Hepatocyte (in vitro differentiated cells): ENCODE data around the gene ATF3. TPM values are rescaled to one million over a fixed set of nuclear protein-coding genes. Genes with fewer than 3 reads are reported as not detected.

Source experiments
- DNase-seq: peaks from one replicate; pipeline ENCODE4 v3.0.0-alpha.2; 2016; ENCODE audit warnings: low spot score
- H2AFZ ChIP-seq: fragments of 200-600 bp; sonication (generic); 2 replicates; pipeline ENCODE4 v1.6.0; 2016; ENCODE audit warnings: antibody characterized with exemption, mild to moderate bottlenecking
- H3K27ac ChIP-seq: fragments of 200-600 bp; sonication (generic); 2 replicates; pipeline ENCODE4 v1.5.1; 2016; ENCODE audit warnings: mild to moderate bottlenecking
- H3K27me3 ChIP-seq: fragments of 200-600 bp; sonication (generic); 2 replicates; pipeline ENCODE4 v1.6.1; 2016
- H3K36me3 ChIP-seq: fragments of 200-600 bp; sonication (generic); replicated peaks from 2 replicates; pipeline ENCODE4 v1.5.1; 2016; ENCODE audit warnings: low read depth; ENCODE audit not compliant: insufficient read depth
- H3K4me1 ChIP-seq: fragments of 200-600 bp; sonication (generic); 2 replicates; pipeline ENCODE4 v1.5.1; 2016; ENCODE audit warnings: mild to moderate bottlenecking, moderate library complexity; ENCODE audit not compliant: insufficient read depth
- H3K4me2 ChIP-seq: fragments of 200-600 bp; sonication (generic); 2 replicates; pipeline ENCODE4 v1.6.0; 2016
- H3K4me3 ChIP-seq: fragments of 200-600 bp; sonication (generic); 2 replicates; pipeline ENCODE4 v1.5.1; 2016; ENCODE audit warnings: mild to moderate bottlenecking
- H3K79me2 ChIP-seq: fragments of 200-600 bp; sonication (generic); 2 replicates; pipeline ENCODE4 v1.6.0; 2017; ENCODE audit warnings: mild to moderate bottlenecking
- H3K9me2 ChIP-seq: fragments of 200-600 bp; sonication (generic); replicated peaks from 2 replicates; pipeline ENCODE4 v1.6.0; 2017; ENCODE audit warnings: mild to moderate bottlenecking; ENCODE audit not compliant: insufficient read depth
- H3K9me3 ChIP-seq: fragments of 200-600 bp; sonication (generic); 2 replicates; pipeline ENCODE4 v1.5.1; 2016; ENCODE audit warnings: low read depth, mild to moderate bottlenecking
- H4K20me1 ChIP-seq: fragments of 200-600 bp; sonication (generic); 2 replicates; pipeline ENCODE4 v1.6.0; 2016; ENCODE audit warnings: mild to moderate bottlenecking; ENCODE audit not compliant: insufficient read depth, poor library complexity, severe bottlenecking
- CTCF ChIP-seq: fragments of 200-600 bp; sonication (generic); IDR thresholded peaks from 2 replicates; pipeline ENCODE4 v1.5.1; 2016; ENCODE audit warnings: antibody characterized with exemption, mild to moderate bottlenecking; ENCODE audit not compliant: poor library complexity
- EZH2 ChIP-seq: fragments of 200-600 bp; sonication (generic); IDR thresholded peaks from 2 replicates; pipeline ENCODE4 v1.6.1; 2016; ENCODE audit warnings: antibody characterized with exemption, mild to moderate bottlenecking, borderline replicate concordance
- EZH2phosphoT487 ChIP-seq: fragments of 200-600 bp; sonication (generic); IDR thresholded peaks from one replicate; pipeline ENCODE4 v1.6.1; 2018; ENCODE audit warnings: antibody characterized with exemption, mild to moderate bottlenecking, low read depth, moderate library complexity; ENCODE audit not compliant: unreplicated experiment, severe bottlenecking
- WGBS: methylation state at CpG from one replicate; pipeline ENCODE4 v1.1.6; 2016; ENCODE audit warnings: low lambda C conversion rate; ENCODE audit errors: missing lambda C conversion rate; 5-methylcytosine and 5-hydroxymethylcytosine counted together
- polyA plus RNA-seq: library from polyadenylated mRNA; unstranded; fragments of >200 nt; fragmentation: Nextera tagmentation; extraction: Ambion mirVana; gene quantifications from 2 replicates; pipeline ENCODE4 v1.2.1, GENCODE V29; 2016
- total RNA-seq: library from RNA; depleted of rRNA; stranded (reverse); fragments of >200 nt; gene quantifications from 2 replicates; pipeline ENCODE4 v1.2.3, GENCODE V29; 2014

Gene ATF3
- total and polyA plus RNA-seq, 2 experiments from 2014 or later = 128 to 129 TPM

GRCh38 chr1:212646588-212646987, 38.0 kb downstream of the ATF3 start:
- Histone ChIP-seq H3K36me3 (no peaks in the 10 kb centered on the region), H2AFZ (no peak overlapping the region), H3K9me3 (no peaks in the 10 kb centered on the region), H3K27ac (no peak overlapping the region), H3K4me3 (no peak overlapping the region), H3K9me2 (no peaks in the 10 kb centered on the region), H3K27me3 (no peaks in the 10 kb centered on the region), H3K4me1 (peaks cover 17% of the 10 kb centered on the region), H4K20me1 (no peaks in the 10 kb centered on the region), H3K79me2 (no peaks in the 10 kb centered on the region), H3K4me2 (no peak overlapping the region)
- TF ChIP-seq EZH2phosphoT487 = no peak
- TF ChIP-seq CTCF = no peak
- no peak for TF ChIP-seq EZH2
- WGBS = 97% methylated on average over 19 of the region's 19 CpGs
- no peak for DNase-seq

- Histone ChIP-seq H3K4me3 (no peak overlapping the region), H3K9me2 (no peaks in the 10 kb centered on the region), H3K27me3 (no peaks in the 10 kb centered on the region), H3K79me2 (no peaks in the 10 kb centered on the region), H4K20me1 (no peaks in the 10 kb centered on the region), H2AFZ (no peak overlapping the region), H3K27ac (no peak overlapping the region), H3K36me3 (no peaks in the 10 kb centered on the region), H3K9me3 (no peaks in the 10 kb centered on the region), H3K4me2 (no peak overlapping the region), H3K4me1 (peaks cover 17% of the 10 kb centered on the region)
- TF ChIP-seq CTCF = no peak
- TF ChIP-seq EZH2 = no peak
- TF ChIP-seq EZH2phosphoT487 = no peak
- WGBS = 95% methylated on average over 11 of the region's 11 CpGs
- DNase-seq = no peak
These were observed 38.4 kb downstream of the ATF3 start for GRCh38 chr1:212647004-212647403.

GRCh38 chr1:212648431-212648830, 39.9 kb downstream of the ATF3 start:
- TF ChIP-seq EZH2phosphoT487 = no peak
- no peak for TF ChIP-seq EZH2
- TF ChIP-seq CTCF = no peak
- H3K9me3 ChIP-seq = no peaks in the 10 kb centered on the region
- H3K9me2 ChIP-seq = no peaks in the 10 kb centered on the region
- peaks cover 17% of the 10 kb centered on the region for H3K4me1 ChIP-seq
- H3K79me2 ChIP-seq = no peaks in the 10 kb centered on the region
- H3K36me3 ChIP-seq = no peaks in the 10 kb centered on the region
- WGBS = 88% methylated on average over 3 of the region's 3 CpGs
- H4K20me1 ChIP-seq = no peaks in the 10 kb centered on the region
- H3K4me2 ChIP-seq = no peak overlapping the region
- no peak overlapping the region for H3K4me3 ChIP-seq
- no peak for DNase-seq
- no peak overlapping the region for H2AFZ ChIP-seq
- H3K27ac ChIP-seq = no peak overlapping the region
- H3K27me3 ChIP-seq = no peaks in the 10 kb centered on the region

GRCh38 chr1:212649020-212649419, 40.5 kb downstream of the ATF3 start:
- H3K9me3 ChIP-seq = no peaks in the 10 kb centered on the region
- no peak for DNase-seq
- no peaks in the 10 kb centered on the region for H3K27me3 ChIP-seq
- H3K4me2 ChIP-seq = no peak overlapping the region
- H3K79me2 ChIP-seq = no peaks in the 10 kb centered on the region
- no peaks in the 10 kb centered on the region for H3K36me3 ChIP-seq
- 72% methylated on average over 2 of the region's 2 CpGs for WGBS
- no peaks in the 10 kb centered on the region for H4K20me1 ChIP-seq
- H2AFZ ChIP-seq = no peak overlapping the region
- H3K4me1 ChIP-seq = peaks cover 17% of the 10 kb centered on the region
- TF ChIP-seq EZH2 = no peak
- no peak for TF ChIP-seq CTCF
- no peak for TF ChIP-seq EZH2phosphoT487
- H3K9me2 ChIP-seq = no peaks in the 10 kb centered on the region
- H3K4me3 ChIP-seq = no peak overlapping the region
- H3K27ac ChIP-seq = no peak overlapping the region
